GM18505 (cell line): ENCODE results near the gene LEKR1.
"Not testable (repeated sequence)": the region's sequence is repeated elsewhere in the genome, so short reads cannot be mapped to it uniquely, and the experiment has no call there.

Source experiments
- ATAC-seq: cut with Tn5 transposase; IDR thresholded peaks from one replicate; pipeline ENCODE4 v1.9.1; 2021; ENCODE audit not compliant: unreplicated experiment
- POLR2A ChIP-seq: IDR thresholded peaks from 4 replicates; pipeline ENCODE4 v1.6.1; 2011; ENCODE audit warnings: borderline replicate concordance; ENCODE audit not compliant: insufficient read depth, insufficient read length; ENCODE audit errors: extremely low read depth

The LEKR1 gene

DNA sequence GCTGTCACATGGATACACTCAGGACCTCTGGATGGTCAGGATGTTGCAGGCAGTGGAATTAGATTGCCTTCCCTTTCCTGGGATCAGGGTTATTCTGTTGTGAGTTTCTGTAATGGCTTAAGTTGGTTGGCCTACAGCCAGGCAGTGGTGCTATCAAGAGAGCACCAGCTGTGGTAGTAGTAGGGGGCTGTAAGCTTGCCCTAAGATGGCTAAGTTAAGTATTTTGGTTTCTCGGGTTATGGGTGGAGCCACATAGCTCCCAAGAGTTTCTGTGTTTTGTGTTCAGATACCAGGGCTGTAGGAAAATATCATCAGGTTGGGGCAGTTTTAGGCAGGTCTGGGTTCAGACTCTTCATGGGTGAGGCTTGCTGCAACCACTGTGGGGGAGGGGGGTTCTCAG, 59.6 kb downstream of the LEKR1 start:
- TF ChIP-seq POLR2A, result no peak

DNA sequence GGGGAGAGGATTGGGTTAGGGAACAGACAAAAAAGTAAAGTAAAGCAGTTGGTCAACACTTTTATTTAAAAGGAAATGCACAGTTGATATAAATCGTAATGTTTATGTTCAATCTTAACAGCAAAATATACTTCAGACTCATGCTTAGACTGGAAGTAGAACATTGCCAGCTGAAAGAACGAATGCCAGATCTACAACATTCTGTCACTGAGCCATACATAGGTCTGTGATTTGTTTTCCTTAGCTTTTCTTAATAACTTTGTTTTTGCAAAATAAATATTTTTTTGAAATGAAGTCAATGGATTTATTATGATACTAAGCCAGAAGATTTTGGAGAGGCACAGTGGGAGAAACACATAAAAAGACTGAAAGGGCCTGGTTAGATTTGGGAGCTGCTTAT, 62.0 kb downstream of the LEKR1 start:
- no peak for ATAC-seq
- TF ChIP-seq POLR2A, result no peak

More for the DNA sequence above, 59.6 kb downstream of the LEKR1 start:
- ATAC-seq, result no peak

DNA sequence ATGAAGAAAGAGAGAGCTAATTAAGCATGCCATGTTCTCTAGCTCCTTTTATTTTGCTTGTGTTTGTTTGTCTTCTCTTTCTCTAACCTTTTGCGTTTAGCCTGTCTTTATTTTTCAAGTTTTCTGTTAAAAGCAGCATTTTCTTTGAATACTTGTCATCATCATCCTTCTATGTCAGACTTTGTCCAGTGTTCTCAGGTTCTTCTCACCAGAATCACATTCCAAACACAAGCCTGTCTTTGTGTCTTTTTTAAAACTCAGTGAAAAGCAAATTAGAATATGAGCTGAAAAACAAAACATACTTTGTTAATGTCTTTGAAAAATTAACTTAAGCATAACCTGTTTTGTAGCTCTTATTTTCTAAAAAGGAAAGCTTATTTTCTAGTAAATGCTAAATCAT, 62.4 kb downstream of the LEKR1 start:
- TF ChIP-seq POLR2A, result no peak
- no peak for ATAC-seq

DNA sequence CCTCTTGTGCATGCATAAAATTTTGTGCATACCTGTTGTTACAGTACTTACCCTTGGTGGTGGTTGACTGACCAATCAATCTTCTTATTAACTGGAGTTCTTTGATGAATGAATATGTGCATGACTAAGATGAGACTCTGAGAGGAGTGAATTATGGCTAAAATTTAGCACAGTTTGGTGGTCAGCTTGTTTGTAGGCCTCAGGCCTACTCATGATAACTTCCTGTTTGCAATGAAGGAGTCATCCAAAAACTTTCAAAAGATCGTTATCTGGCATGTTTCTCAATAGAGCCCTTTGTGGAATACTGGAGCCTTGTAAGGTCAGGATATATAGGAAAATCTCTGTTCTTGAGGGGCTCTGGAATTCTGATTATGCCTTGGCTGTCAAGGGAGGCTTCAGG, 66.5 kb downstream of the LEKR1 start:
- no peak for ATAC-seq

DNA sequence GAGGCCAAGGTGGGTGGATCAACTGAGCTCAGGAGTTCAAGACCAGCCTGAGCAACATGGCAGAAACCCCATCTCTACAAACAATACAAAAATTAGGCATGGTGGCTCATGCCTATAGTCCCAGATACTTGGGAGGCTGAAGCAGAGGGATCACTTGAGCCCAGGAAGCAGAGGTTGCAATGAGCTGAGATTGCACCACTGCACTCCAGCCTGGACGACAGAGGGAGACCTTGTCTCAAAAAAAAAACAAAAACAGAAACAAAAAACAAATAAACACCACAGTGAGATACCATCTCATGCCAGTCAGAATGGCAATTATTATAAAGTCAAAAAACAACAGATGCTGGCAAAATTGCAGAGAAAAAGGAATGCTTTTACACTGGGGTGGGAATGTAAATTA, 69.2 kb downstream of the LEKR1 start:
- ATAC-seq, result not testable (repeated sequence)

More for the DNA sequence above, 66.5 kb downstream of the LEKR1 start:
- TF ChIP-seq POLR2A, result no peak

DNA sequence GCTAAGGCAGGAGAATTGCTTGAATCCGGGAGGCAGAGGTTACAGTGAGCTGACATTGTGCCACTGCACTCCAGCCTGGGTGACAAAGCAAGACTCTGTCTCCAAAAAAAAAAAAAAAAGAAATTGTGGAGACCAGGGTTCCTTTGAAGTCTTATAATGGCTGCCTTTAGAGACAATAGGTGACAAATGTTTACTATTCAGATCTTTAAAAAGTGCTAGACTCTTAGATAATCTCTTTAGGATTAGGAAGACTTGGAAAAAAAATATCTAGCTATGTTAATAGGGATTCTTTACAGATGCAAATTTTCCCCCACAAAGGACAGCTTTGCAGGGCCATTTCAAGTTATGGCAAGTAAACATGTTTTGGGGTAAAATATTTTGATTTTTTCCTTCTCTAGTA, 71.7 kb downstream of the LEKR1 start:
- ATAC-seq, result not testable (repeated sequence)

DNA sequence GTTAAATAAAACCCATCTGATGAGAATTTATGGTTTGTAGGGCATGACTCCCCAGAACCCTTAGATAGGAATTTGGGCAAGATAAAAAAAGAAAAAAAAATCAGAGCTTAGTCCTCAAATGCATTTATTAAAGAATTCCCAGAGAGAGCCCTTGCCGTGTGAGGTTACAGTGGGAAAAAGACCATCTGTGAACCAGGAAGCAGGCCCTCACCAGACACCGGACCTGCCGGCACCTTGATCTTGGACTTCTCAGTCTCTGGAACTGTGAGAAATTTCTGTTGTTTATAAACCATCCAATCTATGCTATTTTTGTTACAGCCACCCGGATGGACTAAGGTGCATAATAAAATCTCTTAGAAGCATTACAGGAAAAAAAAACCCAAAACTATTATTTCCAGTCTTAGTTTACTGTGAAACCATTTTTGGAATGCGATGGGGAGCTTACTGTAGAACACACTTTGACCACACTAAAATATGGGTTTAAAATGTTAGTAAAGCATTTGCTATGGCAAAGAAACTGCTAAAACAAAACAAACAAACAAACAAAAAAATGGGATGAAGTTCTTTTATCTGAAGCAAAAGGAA, 72.2 kb downstream of the LEKR1 start:
- no peak for TF ChIP-seq POLR2A
- no peak for ATAC-seq

DNA sequence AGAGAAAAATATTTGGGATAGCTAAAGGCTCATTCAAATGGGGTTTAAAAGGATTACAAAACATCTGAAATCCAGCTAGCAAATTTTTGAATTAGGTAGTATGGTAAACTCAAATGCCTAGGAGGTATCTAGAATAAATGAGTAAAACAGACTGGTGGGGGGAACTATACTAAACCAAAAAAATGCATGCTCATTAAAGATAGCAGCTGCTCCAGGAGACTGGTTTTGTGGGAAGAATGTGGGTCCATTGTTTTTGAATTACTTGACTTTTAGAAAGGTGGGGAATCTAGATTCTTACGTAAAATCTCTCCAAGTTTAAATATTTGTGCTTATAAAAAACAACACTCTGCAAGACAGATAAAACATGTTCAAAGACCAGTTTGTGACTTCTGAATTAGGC, 73.8 kb downstream of the LEKR1 start:
- ATAC-seq, result no peak

DNA sequence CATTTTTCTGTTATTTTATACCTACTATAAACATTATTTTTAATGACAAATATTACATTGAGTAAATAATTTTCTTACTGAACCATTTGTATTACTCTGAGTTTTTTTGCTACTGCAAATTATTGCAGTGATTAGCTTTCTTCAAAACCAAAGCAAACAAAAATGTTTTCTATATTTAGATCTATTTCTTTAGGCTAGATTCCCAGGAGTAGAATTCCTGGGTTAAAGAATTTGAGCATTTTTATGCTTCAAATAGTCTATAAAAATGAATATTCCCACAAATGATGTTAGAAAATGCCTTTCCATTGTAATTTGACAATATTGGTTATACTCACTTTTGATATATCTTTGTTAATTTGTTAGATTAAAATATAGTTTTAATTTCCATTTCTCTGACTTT, 76.8 kb downstream of the LEKR1 start:
- no peak for ATAC-seq
- no peak for TF ChIP-seq POLR2A

More for the DNA sequence above, 73.8 kb downstream of the LEKR1 start:
- TF ChIP-seq POLR2A, result no peak

DNA sequence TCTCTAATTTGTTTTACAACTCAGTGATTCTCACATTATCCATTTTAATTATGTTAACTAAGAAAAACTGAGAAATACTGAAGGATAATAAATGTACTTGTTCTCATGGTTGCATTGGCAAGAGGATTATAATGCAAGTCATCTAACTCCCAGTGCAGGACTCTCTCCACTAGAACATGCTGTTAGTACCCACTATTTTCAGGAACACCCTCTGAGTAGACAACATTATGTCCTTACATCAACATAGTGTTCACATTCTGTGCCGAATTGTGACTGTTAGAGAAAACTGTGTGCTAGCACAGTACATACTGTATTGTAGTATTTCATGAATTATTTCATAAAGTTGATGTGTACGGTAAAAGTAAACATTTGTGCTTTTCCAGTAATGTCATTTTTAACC, 80.1 kb downstream of the LEKR1 start:
- no peak for TF ChIP-seq POLR2A
- ATAC-seq, result no peak

DNA sequence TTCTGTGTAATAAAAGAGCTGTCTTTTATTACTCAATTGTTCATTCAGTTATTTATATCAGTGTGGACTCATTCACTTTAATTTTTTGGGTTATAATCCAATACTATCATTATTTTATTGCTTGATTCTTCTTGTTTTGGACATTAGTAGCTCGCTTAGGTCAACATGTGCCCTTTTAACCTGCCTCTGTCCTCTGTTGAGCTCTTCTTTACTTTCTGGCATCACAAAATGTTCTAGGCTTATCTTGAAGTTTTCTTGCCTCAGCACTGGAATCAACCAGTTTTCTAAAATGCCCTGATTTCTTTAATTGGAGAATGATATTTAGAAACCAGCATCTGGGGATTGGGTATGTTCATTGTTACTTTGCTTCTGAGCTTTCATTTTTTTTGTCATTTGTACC, 82.2 kb downstream of the LEKR1 start:
- TF ChIP-seq POLR2A, result no peak

DNA sequence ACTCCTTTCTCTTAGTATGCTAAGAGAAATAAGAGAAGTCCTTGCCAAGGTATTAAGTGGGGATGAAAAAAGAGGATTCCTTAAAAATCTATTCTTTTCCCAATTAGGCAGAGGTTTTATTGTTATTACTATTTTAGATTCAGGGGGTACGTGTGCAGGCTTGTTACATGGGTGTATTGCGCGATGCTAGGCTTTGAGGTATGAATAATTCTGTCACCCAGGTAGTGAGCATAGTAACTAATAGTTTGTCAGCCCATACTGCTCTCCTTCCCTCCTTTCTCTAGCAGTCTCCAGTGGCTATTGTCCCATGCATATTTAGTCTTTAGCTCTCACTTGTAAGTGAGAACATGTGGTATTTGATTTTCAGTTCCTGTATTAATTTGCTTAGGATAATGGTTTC, 83.9 kb downstream of the LEKR1 start:
- no peak for ATAC-seq
- TF ChIP-seq POLR2A, result no peak

More for the DNA sequence above, 82.2 kb downstream of the LEKR1 start:
- ATAC-seq, result no peak

DNA sequence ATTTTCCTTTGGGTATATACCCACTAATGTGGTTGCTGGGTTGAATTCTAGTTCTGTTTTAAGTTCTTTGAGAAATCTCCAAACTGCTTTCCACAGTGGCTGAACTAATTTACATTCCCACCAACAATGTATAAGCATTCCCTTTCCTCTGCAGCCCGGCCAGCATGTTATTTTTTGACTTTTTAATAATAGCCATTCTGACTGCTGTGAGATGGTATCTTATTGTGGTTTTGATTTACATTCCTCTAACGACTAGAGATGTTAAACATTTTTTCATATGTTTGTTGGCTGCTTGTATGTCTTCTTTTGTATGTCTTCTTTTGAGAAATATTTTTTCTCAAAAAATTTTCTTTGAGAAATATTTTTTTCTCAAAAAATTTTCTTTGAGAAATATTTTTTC, 84.7 kb downstream of the LEKR1 start:
- ATAC-seq, result not testable (repeated sequence)

DNA sequence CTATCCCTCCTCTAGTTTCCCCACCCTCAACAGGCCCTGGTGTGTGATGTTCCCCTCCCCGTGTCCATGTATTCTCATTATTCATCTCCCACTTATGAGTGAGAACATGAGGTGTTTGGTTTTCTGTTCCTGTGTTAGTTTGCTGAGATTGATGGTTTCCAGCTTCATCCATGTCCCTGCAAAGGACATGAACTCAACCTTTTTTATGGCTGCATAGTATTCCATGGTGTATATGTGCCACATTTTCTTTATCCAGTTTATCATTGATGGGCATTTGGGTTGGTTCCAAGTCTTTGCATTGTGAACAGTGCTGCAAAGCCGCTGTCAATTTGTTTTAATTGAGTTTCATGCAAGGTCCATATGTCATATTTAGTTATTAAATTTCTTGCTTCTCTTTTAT, 88.1 kb downstream of the LEKR1 start:
- not testable (repeated sequence) for ATAC-seq

DNA sequence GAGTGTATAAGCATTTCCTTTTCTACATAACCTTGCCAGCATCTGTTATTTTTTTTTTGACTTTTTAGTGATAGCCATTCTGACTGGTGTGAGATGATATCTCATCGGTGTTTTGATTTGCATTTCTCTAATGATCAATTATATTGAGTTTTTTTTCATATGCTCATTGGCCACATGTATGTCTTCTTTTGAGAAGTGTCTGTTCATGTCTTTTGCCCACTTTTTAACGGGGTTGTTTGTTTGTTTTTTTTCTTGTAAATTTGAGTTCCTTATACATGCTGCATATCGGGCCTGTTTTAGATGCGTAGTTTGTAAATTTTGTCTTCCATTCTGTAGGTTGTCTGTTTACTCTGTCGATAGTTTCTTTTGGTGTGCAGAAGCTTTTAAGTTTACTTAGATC, 89.2 kb downstream of the LEKR1 start:
- TF ChIP-seq POLR2A, result no peak
- ATAC-seq, result no peak
